ACC112 (cell line): ENCODE measurements around the gene HERPUD1.
"Not testable (repeated sequence)": the region's sequence is repeated elsewhere in the genome, so short reads cannot be mapped to it uniquely, and the experiment has no call there.

Experiments used
- H2AFZ ChIP-seq: fragments of 200-600 bp; sonication (generic); one replicate; pipeline ENCODE4 v1.6.0; 2017; ENCODE audit warnings: antibody characterized with exemption, low read length; ENCODE audit not compliant: unreplicated experiment
- H3K27ac ChIP-seq: fragments of 200-600 bp; sonication (generic); 2 replicates; pipeline ENCODE4 v1.5.1; 2014; ENCODE audit warnings: low read depth, mild to moderate bottlenecking, antibody characterized with exemption, low read length, moderate library complexity
- H3K27me3 ChIP-seq: fragments of 200-600 bp; sonication (generic); 2 replicates; pipeline ENCODE4 v1.6.1; 2014; ENCODE audit warnings: mild to moderate bottlenecking, antibody characterized with exemption, low read length, moderate library complexity, mixed read lengths; ENCODE audit not compliant: insufficient read depth
- H3K36me3 ChIP-seq: fragments of 200-600 bp; sonication (generic); 2 replicates; pipeline ENCODE4 v1.6.1; 2016; ENCODE audit warnings: mild to moderate bottlenecking, antibody characterized with exemption, low read length, moderate library complexity, mixed read lengths; ENCODE audit not compliant: insufficient read depth
- H3K4me1 ChIP-seq: fragments of 200-600 bp; sonication (generic); one replicate; pipeline ENCODE4 v1.6.1; 2016; ENCODE audit warnings: low read length, mixed read lengths; ENCODE audit not compliant: insufficient read depth, unreplicated experiment, control insufficient read depth
- H3K4me3 ChIP-seq: fragments of 200-600 bp; sonication (generic); 2 replicates; pipeline ENCODE4 v1.5.1; 2014; ENCODE audit warnings: mild to moderate bottlenecking, low read depth, low read length
- H3K79me2 ChIP-seq: fragments of 200-600 bp; sonication (generic); one replicate; pipeline ENCODE4 v1.6.0; 2016; ENCODE audit warnings: low read length; ENCODE audit not compliant: control insufficient read depth, unreplicated experiment, insufficient read depth

The HERPUD1 gene

DNA sequence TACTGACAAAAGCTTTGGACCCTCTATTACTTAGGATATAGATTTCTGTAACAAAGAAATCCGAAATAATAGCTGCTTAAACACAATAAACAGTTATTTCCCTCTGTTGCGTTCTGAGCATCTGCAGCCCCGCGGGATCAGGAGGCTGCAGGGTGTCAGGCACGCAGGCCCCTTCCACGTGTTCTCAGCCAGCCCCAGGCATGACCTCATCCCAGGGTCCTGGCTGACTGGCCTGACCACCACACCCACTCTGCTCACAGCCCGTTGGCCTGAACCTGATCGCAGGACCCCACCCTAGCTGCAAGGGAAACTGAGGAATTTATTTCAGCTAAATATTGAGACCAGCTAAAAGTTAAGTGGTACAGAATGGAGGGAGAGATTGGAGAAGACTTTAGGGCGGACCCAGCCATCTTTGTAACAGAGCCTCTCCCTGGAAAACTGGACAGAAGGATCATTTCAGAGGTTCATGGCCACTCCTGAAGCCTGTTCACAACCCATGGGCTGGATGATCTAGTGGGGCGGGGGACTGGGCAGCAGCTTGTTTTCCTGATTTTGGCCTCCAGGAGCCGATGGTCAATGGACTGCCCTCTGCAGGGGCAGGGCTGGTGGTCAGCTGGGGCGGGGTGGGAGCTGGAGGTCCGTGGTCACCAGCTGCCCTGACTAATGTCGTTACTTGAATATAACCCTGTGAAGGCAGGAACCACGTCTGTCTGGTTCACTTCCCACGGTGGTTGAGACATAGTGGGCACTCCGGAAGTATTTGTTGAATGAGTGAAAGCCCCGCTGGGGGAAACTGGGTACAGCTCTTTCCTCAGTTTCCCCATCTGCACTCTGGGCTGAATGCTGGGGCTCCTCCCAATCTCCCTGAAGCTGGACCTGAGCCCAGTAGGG, 40.7 kb downstream of the HERPUD1 start:
- Histone ChIP-seq H3K79me2 (no peaks in the 10 kb centered on the region), H3K36me3 (no peaks in the 10 kb centered on the region), H2AFZ (no peak overlapping the region), H3K4me1 (peaks cover 4% of the 10 kb centered on the region), H3K4me3 (no peak overlapping the region), H3K27ac (no peak overlapping the region), H3K27me3 (no peaks in the 10 kb centered on the region)

GRCh38 chr16:56973294-56973689, 41.4 kb downstream of the HERPUD1 start:
- Histone ChIP-seq H3K79me2 (no peaks in the 10 kb centered on the region), H3K4me1 (peaks cover 4% of the 10 kb centered on the region)

GRCh38 chr16:56973899-56974298, 42.0 kb downstream of the HERPUD1 start:
- H3K27ac ChIP-seq, H3K4me3 ChIP-seq, H3K79me2 ChIP-seq, H2AFZ ChIP-seq, H3K27me3 ChIP-seq, H3K36me3 ChIP-seq, H3K4me1 ChIP-seq: not testable (repeated sequence)

More at GRCh38 chr16:56973294-56973689, 41.4 kb downstream of the HERPUD1 start:
- H3K36me3 ChIP-seq: no peaks in the 10 kb centered on the region
- no peak overlapping the region for H3K27ac ChIP-seq
- H3K4me3 ChIP-seq: no peak overlapping the region
- no peak overlapping the region for H2AFZ ChIP-seq
- H3K27me3 ChIP-seq: no peaks in the 10 kb centered on the region

DNA sequence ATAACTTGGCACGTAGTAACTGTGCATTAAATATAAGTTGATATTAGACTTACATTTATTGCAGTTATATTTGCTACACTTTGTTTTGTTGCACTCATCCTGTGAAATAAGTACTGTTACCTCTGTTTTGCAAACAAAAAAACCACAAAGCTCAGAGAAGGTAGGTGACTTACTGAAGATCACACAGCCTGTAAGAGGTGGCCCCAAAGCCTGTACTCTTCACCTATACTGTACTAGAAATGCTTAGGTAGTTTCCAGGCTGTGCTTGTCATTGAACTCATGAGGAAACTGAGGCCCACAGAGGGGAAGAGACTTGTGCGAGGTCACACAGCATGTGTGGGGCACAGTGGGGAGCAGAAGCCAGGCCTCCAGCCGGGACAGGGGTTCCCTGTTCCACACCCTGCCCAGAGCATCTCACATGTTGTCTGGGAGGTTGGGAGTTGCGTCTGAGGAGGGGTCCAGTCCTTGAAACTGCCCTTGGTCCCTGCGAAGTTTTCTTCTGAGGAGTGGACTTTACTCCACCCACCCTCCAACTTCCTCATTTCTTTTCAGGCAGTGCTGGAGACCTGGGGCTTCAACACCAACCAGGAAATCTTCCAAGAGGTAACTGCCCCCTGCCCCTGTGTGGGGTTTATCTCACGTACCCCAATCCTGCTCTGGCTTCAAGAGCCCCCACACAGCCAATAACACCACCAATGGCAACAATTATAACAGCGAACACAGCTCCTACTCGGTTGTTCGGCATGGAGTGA, 42.8 kb downstream of the HERPUD1 start:
- Histone ChIP-seq H3K79me2 (no peaks in the 10 kb centered on the region), H3K4me1 (peaks cover 4% of the 10 kb centered on the region), H3K36me3 (no peaks in the 10 kb centered on the region), H2AFZ (no peak overlapping the region), H3K27me3 (no peaks in the 10 kb centered on the region), H3K4me3 (no peak overlapping the region), H3K27ac (no peak overlapping the region)

GRCh38 chr16:56975714-56976113, 43.8 kb downstream of the HERPUD1 start:
- Histone ChIP-seq H3K27me3 (no peaks in the 10 kb centered on the region), H3K4me3 (no peak overlapping the region), H3K36me3 (no peaks in the 10 kb centered on the region), H2AFZ (no peak overlapping the region), H3K27ac (no peak overlapping the region), H3K79me2 (no peaks in the 10 kb centered on the region), H3K4me1 (peaks cover 4% of the 10 kb centered on the region)

DNA sequence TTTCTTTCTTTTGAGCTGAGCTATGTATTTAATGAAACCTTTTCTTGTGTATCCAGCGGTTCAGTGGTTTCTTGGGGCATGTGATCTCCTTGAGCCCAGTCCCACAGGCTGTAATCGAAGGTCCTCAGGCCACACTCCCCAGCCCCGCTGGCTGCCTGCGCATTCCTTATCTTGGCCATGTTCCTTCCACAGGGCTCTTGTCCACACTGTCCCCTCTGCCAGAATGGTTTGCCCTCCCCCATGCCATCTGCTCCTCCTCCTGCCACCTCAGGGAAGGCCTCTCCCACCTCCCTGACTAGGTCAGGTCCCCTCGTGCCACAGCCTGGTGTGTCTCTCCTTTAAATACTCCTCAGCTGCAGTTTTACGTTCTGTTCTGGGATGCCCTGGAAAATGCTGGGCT, 45.3 kb downstream of the HERPUD1 start:
- no peaks in the 10 kb centered on the region for H3K27me3 ChIP-seq
- no peak overlapping the region for H3K27ac ChIP-seq
- H3K79me2 ChIP-seq: no peaks in the 10 kb centered on the region
- H2AFZ ChIP-seq: no peak overlapping the region
- no peak overlapping the region for H3K4me3 ChIP-seq
- peaks cover 4% of the 10 kb centered on the region for H3K4me1 ChIP-seq
- no peaks in the 10 kb centered on the region for H3K36me3 ChIP-seq

- Histone ChIP-seq H3K4me1 (no peaks in the 10 kb centered on the region), H2AFZ (no peak overlapping the region)
Observed at GRCh38 chr16:56977823-56978430, 46.0 kb downstream of the HERPUD1 start.

GRCh38 chr16:56980201-56980535, 48.2 kb downstream of the HERPUD1 start:
- Histone ChIP-seq H3K27me3 (no peaks in the 10 kb centered on the region), H3K4me1 (peaks cover 5% of the 10 kb centered on the region), H2AFZ (no peak overlapping the region), H3K27ac (no peak overlapping the region), H3K4me3 (no peak overlapping the region), H3K79me2 (peaks cover 9% of the 10 kb centered on the region), H3K36me3 (no peaks in the 10 kb centered on the region)

More at GRCh38 chr16:56977823-56978430, 46.0 kb downstream of the HERPUD1 start:
- Histone ChIP-seq H3K27ac (no peak overlapping the region), H3K36me3 (no peaks in the 10 kb centered on the region), H3K27me3 (no peaks in the 10 kb centered on the region), H3K79me2 (no peaks in the 10 kb centered on the region), H3K4me3 (no peak overlapping the region)

GRCh38 chr16:56980792-56981724, 49.1 kb downstream of the HERPUD1 start:
- peaks cover 13% of the 10 kb centered on the region for H3K4me1 ChIP-seq
- H3K27ac ChIP-seq: no peak overlapping the region
- no peaks in the 10 kb centered on the region for H3K27me3 ChIP-seq
- peaks cover 10% of the 10 kb centered on the region for H3K79me2 ChIP-seq
- H2AFZ ChIP-seq: no peak overlapping the region
- H3K36me3 ChIP-seq: no peaks in the 10 kb centered on the region
- no peak overlapping the region for H3K4me3 ChIP-seq

GRCh38 chr16:56981729-56982271, 49.9 kb downstream of the HERPUD1 start:
- Histone ChIP-seq H3K4me3 (no peak overlapping the region), H3K4me1 (peaks cover 19% of the 10 kb centered on the region), H2AFZ (no peak overlapping the region), H3K79me2 (peaks cover 13% of the 10 kb centered on the region), H3K27ac (no peak overlapping the region), H3K36me3 (no peaks in the 10 kb centered on the region), H3K27me3 (no peaks in the 10 kb centered on the region)
